Measurements from ENCODE around the gene OR13J1.

GRCh38 chr9:35854091-35854762, 16.0 kb downstream of the OR13J1 start:
- TF ChIP-seq CTCF (IDR thresholded peaks at IDR 0.05) (no peak), POLR2A (IDR thresholded peaks at IDR 0.05) (no peak)
